ENCODE data around the gene PDGFA.

DNA sequence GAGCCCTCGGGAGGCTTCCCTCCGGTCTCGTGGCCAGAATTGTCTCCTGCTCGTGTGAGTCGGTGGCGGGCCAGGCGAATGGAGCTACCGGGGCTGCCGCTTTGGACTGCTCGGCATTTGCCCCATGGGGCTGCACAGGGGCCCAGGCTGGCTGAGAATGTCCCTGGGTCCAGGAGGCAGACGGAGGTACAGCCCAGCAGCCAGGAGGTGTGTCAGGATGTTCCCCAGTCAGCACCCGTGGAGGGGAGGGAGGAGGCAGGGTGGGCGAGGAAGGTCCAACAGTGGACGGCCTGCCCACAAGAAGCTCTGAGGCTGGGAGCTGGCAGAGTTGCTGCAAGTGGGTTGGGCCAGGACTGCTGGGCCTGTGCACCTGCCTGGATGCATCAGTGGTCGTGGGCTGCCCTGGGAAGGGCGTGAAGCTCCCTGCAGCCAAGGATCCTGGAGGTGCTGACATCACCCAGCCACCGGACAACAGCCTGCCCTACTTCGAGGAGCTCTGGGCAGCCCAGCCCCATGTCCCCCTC, 46.4 kb downstream of the PDGFA start:
- TF ChIP-seq, protein P1, sequence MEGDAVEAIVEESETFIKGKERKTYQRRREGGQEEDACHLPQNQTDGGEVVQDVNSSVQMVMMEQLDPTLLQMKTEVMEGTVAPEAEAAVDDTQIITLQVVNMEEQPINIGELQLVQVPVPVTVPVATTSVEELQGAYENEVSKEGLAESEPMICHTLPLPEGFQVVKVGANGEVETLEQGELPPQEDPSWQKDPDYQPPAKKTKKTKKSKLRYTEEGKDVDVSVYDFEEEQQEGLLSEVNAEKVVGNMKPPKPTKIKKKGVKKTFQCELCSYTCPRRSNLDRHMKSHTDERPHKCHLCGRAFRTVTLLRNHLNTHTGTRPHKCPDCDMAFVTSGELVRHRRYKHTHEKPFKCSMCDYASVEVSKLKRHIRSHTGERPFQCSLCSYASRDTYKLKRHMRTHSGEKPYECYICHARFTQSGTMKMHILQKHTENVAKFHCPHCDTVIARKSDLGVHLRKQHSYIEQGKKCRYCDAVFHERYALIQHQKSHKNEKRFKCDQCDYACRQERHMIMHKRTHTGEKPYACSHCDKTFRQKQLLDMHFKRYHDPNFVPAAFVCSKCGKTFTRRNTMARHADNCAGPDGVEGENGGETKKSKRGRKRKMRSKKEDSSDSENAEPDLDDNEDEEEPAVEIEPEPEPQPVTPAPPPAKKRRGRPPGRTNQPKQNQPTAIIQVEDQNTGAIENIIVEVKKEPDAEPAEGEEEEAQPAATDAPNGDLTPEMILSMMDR (IDR thresholded peaks at IDR 0.05) = no peak
- TF ChIP-seq POLR2A (IDR thresholded peaks at IDR 0.05) = no peak

All from esophagus squamous epithelium (tissue), 4 donors.